OCI-LY7 (cell line): ENCODE data around the gene LRFN2.

Source experiments
- CTCF ChIP-seq: fragments of 200-600 bp; sonication (generic); conservative IDR thresholded peaks from 2 replicates; pipeline ENCODE4 v1.5.1; 2014; ENCODE audit warnings: mild to moderate bottlenecking, antibody characterized with exemption, low read length, moderate library complexity, mixed read lengths
- EZH2phosphoT487 ChIP-seq: fragments of 200-600 bp; sonication (generic); IDR thresholded peaks from 2 replicates; pipeline ENCODE4 v1.6.1; 2018; ENCODE audit warnings: low read depth, borderline replicate concordance, mild to moderate bottlenecking, mixed run types, antibody characterized with exemption, low read length, moderate library complexity, mixed read lengths

- TF ChIP-seq CTCF = no peak
- no peak for TF ChIP-seq EZH2phosphoT487
Observed at GRCh38 chr6:40469323-40469722, 117.8 kb downstream of the LRFN2 start.
